AG04449 (cell line): ENCODE data around the gene BCL2L1.

Experiments used
- CTCF ChIA-PET: fragments of 350-600 bp; formaldehyde crosslinking; extraction: SDS; loops from one replicate; lab custom pipeline; 2021; ENCODE audit warnings: antibody characterized with exemption; lab: Yijun Ruan, JAX
- POLR2A ChIA-PET: fragments of 400-600, 350-600 bp; formaldehyde crosslinking; extraction: SDS; loops from one replicate; lab custom pipeline; 2020; ENCODE audit warnings: antibody characterized with exemption, inconsistent platforms; lab: Yijun Ruan, JAX
- DNase-seq: peaks from one replicate; pipeline ENCODE4 v3.0.0-alpha.2; 2010; ENCODE audit warnings: low read depth, low spot score
- H3K4me3 ChIP-seq: 2 replicates; pipeline ENCODE4 v1.5.1; 2011; ENCODE audit warnings: low read depth, mild to moderate bottlenecking, control low read depth, low read length
- CTCF ChIP-seq: IDR thresholded peaks from one replicate; pipeline ENCODE4 v1.5.1; 2011; ENCODE audit warnings: mild to moderate bottlenecking, moderate library complexity, low read length, control low read depth, inconsistent platforms; ENCODE audit not compliant: insufficient read depth; ENCODE audit errors: missing control alignments

The BCL2L1 gene

GRCh38 chr20:31676609-31676989, 46.1 kb downstream of the BCL2L1 start:
- no peak for TF ChIP-seq CTCF
- POLR2A ChIA-PET = no interaction called here
- CTCF ChIA-PET = interaction anchor here (1.0 to 6.0 kb wide), 4 partner anchors 14 to 64 kb away, joined by 4 to 73 read pairs (median 33); partner anchors contain the start of gene BCL2L1
- no peak for DNase-seq
- H3K4me3 ChIP-seq = no peak overlapping the region

GRCh38 chr20:31675828-31676608, 46.6 kb downstream of the BCL2L1 start:
- TF ChIP-seq CTCF = no peak
- no peak for DNase-seq
- ChIA-PET POLR2A (interaction anchor here (0.6 kb wide), 1 partner anchor 48 kb away, joined by 4 read pairs; no protein-coding TSS in a partner anchor), CTCF (interaction anchor here (1.0 to 6.0 kb wide), 4 partner anchors 14 to 63 kb away, joined by 4 to 73 read pairs (median 33); partner anchors contain the start of gene BCL2L1)
- no peak overlapping the region for H3K4me3 ChIP-seq

- TF ChIP-seq CTCF = no peak
- ChIA-PET POLR2A (interaction anchor here (0.6 to 1.0 kb wide), 3 partner anchors 14 to 297 kb away, joined by 3 to 4 read pairs (median 3); no protein-coding TSS in a partner anchor), CTCF (interaction anchor here (1.6 to 6.0 kb wide), 3 partner anchors 13 to 62 kb away, joined by 7 to 73 read pairs (median 59); partner anchors contain the start of gene BCL2L1)
- H3K4me3 ChIP-seq = no peak overlapping the region
- DNase-seq = peak; percentile 34
Measured at GRCh38 chr20:31674895-31675827, 47.5 kb downstream of the BCL2L1 start.

DNA sequence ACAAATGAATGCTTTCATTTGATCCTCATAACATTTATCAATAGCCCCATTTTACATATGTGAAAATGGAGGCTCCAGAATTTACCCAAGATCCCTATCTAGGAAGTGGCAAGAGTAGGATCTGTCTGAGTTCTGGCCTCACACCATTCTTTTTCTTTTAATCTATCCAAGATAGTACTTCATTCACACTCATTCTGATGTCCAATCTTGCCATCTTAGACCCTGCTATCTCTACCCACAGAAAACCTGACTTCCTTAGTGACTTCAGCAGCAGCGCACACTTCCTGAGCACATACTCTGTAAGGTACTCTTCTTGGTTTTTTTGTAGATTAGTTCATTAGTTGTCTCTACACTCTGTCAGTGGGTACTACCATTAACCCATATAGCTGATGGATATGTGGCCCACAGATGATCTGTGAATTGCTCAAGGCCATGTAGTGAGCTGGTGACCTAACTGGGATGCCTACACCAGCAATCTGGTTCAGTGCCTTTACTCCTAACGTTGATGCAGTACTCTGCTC, 48.7 kb downstream of the BCL2L1 start:
- ChIA-PET POLR2A (interaction anchor here (0.6 to 0.7 kb wide), 2 partner anchors 29 to 298 kb away, joined by 3 to 5 read pairs; no protein-coding TSS in a partner anchor), CTCF (interaction anchor here (1.0 to 6.0 kb wide), 4 partner anchors 12 to 49 kb away, joined by 4 to 73 read pairs (median 34); partner anchors contain the start of gene BCL2L1)
- no peak for DNase-seq
- no peak for TF ChIP-seq CTCF
- no peak overlapping the region for H3K4me3 ChIP-seq

DNA sequence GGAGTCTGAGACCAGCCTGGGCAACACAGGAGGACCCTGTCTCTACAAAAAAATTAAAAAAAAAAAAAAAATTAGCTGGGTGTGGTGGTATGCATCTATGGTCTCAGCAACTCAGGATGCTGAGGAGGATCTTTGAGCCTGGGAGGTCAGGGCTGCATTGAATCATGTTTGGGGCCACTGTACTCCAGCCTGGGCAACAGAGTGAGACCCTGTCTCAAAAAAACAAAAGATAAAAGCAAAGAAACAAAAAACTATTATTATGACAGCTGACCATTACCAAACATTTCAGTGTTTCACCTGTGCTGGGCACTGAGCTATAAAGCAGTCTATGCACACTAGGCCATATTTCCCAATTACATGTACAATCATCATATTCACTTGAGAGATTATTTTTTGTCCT, 49.2 kb downstream of the BCL2L1 start:
- ChIA-PET CTCF (interaction anchor here (1.0 to 6.0 kb wide), 4 partner anchors 11 to 50 kb away, joined by 4 to 73 read pairs (median 34); partner anchors contain the start of gene BCL2L1), POLR2A (no interaction called here)
- no peak for TF ChIP-seq CTCF
- no peak for DNase-seq
- no peak overlapping the region for H3K4me3 ChIP-seq
